Stomach (tissue), 4 donors: ENCODE results near the gene PLAAT3.

Experiments used
- CTCF ChIP-seq, 7 experiments: fragments of 450-650 bp in 4 of 7; fragments of 200-600 bp in 3 of 7; sonication (generic) in 3 of 7; IDR thresholded peaks; one replicate each; pipeline ENCODE4 v1.5.1; 2016 to 2019; ENCODE audit warnings: antibody characterized with exemption in 7 of 7, control low read depth in 2 of 7, mild to moderate bottlenecking in 1 of 7
- EP300 ChIP-seq: sonication (generic); formaldehyde crosslinking; IDR thresholded peaks from one replicate; pipeline ENCODE4 v1.6.1; 2017; ENCODE audit warnings: antibody characterized with exemption
- POLR2A ChIP-seq, 4 donors: fragments of 450-650 bp; IDR thresholded peaks; one replicate each; pipeline ENCODE4 v1.6.1; 2016; ENCODE audit warnings: antibody characterized with exemption in 4 of 4, control low read depth in 2 of 4, mild to moderate bottlenecking in 1 of 4, moderate library complexity in 1 of 4

GRCh38 chr11:63590024-63590788, 24.0 kb downstream of the PLAAT3 start:
- TF ChIP-seq CTCF (IDR thresholded peaks at IDR 0.05) (no peak), POLR2A (IDR thresholded peaks at IDR 0.05) (no peak), EP300 (no peak)
